ENCODE measurements around the gene ZDHHC11B. TPM values are rescaled to one million over a fixed set of nuclear protein-coding genes. Genes with fewer than 3 reads are reported as not detected.
"Not testable (repeated sequence)": the region's sequence is repeated elsewhere in the genome, so short reads cannot be mapped to it uniquely, and the experiment has no call there.

Gene ZDHHC11B
- total RNA-seq, 1 donor from 2014 or later: 0.09 TPM

DNA sequence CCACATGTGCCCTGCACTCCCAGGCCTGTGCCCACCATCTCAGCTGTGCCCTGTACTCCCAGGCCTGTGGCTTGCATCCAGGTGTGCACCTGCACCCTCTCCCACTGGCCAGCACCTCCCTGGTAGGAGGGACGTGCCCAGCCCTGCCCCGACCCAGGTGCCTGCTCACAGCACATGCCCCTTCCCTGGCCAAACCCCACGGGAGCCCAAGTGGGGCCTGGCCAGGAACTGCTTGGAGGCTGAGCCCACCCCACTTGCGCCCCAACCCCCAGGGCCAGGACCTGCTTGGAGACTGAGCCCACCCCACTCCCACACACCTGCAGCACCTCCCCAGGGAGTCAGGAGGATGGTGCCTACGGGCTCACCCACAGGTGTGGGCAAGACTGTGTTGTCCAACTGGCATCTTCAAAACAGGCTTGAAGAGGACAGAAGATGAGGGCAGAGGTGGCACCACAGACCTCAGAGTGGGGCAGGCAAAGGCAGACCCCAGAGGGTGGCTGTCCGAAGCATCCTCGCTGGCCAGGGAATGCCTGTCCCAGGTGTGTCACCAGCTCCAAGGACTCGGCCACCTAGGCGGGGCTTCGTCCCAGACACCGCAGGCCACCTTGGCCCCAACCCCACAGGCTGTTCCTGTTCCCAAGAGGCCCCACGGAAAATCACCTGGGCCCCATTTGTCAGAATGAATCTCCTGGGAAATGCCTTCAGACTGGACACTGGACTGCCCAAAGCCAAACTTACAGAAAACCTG is 10.8 kb downstream of the ZDHHC11B start:
- Mint-ChIP-seq H3K9me3 (no peaks in the 10 kb centered on the region), H3K4me1 (no peaks in the 10 kb centered on the region), H3K27me3 (peaks cover 8% of the 10 kb centered on the region), H3K36me3 (ENCODE audit: low read depth) (no peaks in the 10 kb centered on the region), H3K27ac (no peak overlapping the region), H3K4me3 (no peak overlapping the region)
- intact Hi-C loops (cut with micrococcal nuclease): no loop called here
- no peak for ATAC-seq (ENCODE audit: low read depth)
- TF ChIP-seq, protein P1, sequence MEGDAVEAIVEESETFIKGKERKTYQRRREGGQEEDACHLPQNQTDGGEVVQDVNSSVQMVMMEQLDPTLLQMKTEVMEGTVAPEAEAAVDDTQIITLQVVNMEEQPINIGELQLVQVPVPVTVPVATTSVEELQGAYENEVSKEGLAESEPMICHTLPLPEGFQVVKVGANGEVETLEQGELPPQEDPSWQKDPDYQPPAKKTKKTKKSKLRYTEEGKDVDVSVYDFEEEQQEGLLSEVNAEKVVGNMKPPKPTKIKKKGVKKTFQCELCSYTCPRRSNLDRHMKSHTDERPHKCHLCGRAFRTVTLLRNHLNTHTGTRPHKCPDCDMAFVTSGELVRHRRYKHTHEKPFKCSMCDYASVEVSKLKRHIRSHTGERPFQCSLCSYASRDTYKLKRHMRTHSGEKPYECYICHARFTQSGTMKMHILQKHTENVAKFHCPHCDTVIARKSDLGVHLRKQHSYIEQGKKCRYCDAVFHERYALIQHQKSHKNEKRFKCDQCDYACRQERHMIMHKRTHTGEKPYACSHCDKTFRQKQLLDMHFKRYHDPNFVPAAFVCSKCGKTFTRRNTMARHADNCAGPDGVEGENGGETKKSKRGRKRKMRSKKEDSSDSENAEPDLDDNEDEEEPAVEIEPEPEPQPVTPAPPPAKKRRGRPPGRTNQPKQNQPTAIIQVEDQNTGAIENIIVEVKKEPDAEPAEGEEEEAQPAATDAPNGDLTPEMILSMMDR (IDR thresholded peaks at IDR 0.05): no peak
- ChIA-PET POLR2A (no interaction called here), CTCF (no interaction called here)
- DNase-seq: peak; percentile 14

DNA sequence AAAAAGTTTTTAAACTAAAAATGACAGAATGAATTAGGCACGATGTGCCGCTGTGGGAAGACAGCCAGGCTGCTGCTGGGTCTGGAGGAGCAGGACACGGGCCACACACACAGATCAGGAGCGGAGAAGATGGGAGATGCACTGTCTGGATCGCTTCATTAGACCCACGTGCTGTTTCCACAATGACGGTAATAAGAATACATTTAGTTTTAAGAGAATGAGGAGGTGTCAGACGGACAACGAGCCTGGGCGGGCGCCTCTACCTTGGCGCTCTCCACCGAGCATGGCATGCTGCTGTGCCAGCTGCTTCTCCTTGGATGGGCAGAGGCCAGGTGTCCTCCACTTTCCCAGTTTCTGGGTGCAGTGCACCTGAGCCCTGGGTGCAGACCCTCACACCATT is 11.6 kb downstream of the ZDHHC11B start:
- H3K27ac Mint-ChIP-seq; H3K4me3 Mint-ChIP-seq; POLR2A ChIA-PET; CTCF ChIA-PET; ATAC-seq (ENCODE audit: low read depth); intact Hi-C loops (cut with micrococcal nuclease); H3K36me3 Mint-ChIP-seq (ENCODE audit: low read depth); H3K9me3 Mint-ChIP-seq; H3K4me1 Mint-ChIP-seq; H3K27me3 Mint-ChIP-seq: not testable (repeated sequence)
- peak; percentile 9 for DNase-seq

DNA sequence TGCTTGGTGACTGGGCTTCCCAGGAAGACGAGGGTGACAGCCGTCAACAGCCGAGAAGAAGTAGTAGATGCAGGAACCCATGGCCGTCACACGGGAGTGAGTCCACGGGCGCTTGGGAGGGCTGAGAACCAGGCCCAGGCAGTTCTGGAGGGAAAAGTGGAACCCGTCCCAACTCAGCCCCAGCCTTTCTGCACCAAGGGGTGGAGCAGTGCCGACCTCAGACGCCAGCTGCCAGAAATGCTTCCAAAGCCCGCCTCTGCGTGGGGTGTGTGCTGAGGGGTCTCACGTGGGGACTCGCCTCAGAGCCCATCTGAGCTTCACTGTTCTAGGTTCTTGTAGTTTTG is 12.0 kb downstream of the ZDHHC11B start:
- ATAC-seq (ENCODE audit: low read depth); H3K27ac Mint-ChIP-seq; CTCF ChIA-PET; H3K4me3 Mint-ChIP-seq; DNase-seq; H3K4me1 Mint-ChIP-seq; POLR2A ChIA-PET; H3K27me3 Mint-ChIP-seq; intact Hi-C loops (cut with micrococcal nuclease); H3K9me3 Mint-ChIP-seq; H3K36me3 Mint-ChIP-seq (ENCODE audit: low read depth): not testable (repeated sequence)

DNA sequence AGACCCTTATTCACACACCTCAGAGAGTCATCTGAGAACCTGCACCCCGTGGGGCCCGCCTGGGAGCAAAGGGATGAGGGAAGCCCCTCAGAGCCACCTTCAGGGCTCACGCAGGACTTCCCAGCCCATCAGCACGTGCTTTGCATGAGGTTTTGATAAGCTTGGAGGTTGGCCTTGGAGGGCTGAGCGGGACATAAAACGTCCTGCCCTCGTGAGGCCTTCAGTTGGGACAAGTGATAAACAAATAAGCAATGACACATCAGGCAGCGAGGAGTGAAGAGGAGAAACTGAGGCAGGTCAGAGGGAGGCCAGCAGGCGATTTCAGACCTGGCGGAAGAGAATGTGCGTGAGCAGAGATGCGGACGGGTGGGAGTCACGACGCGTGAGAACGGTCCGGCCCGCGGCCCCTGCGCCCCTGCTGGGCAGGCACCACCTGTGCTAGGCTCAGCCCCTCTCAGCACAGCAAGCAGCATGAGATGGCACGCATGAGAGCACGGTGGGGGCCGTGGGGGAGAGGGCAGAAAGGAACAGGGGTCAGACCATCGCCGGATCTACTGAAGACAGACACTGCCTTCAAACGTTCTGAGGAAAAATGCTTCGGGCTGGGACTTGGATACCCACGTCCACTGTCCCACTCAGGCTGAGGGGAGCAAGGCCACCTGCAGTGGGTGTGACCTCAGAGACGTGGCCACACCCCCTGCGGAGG is 12.5 kb downstream of the ZDHHC11B start:
- H3K9me3 Mint-ChIP-seq; CTCF ChIA-PET; H3K36me3 Mint-ChIP-seq (ENCODE audit: low read depth); ATAC-seq (ENCODE audit: low read depth); H3K4me3 Mint-ChIP-seq; DNase-seq; H3K27ac Mint-ChIP-seq; intact Hi-C loops (cut with micrococcal nuclease); H3K4me1 Mint-ChIP-seq; POLR2A ChIA-PET; H3K27me3 Mint-ChIP-seq: not testable (repeated sequence)

DNA sequence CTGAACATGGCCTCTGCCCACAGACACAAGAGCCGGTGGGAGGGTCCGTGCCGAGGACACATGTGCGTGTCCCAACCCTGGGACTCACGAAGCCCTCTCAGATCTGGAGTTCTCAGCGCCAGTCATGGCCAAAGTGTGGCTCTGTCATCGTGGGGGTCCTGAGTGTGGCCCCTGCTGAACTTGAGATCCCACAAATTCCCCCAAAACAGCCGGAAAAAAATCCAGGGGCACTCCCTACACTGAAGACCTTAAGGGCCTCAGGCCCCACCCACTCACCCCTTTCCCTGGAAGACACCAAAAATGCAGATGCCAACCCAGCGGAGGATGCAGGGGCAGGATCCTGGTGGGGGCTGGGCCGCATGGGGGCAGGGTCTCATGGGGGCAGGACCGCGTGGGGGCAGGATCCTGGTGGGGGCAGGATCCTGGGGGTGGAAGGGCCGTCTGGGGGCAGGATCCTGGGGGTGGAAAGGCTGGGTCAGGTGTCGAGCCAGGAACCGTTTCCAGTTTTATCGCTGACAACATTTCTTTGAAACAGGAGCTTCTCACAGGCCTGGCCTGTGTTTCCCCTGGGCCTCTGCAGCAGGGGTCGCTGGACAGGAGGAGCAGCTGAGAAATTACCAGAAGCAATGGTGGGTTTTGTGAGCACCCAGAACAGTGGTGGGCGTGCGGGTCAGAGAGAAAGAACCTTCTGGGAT is 13.3 kb downstream of the ZDHHC11B start:
- H3K27ac Mint-ChIP-seq; H3K4me1 Mint-ChIP-seq; DNase-seq; intact Hi-C loops (cut with micrococcal nuclease); H3K4me3 Mint-ChIP-seq; CTCF ChIA-PET; H3K9me3 Mint-ChIP-seq; ATAC-seq (ENCODE audit: low read depth); H3K27me3 Mint-ChIP-seq; POLR2A ChIA-PET; H3K36me3 Mint-ChIP-seq (ENCODE audit: low read depth): not testable (repeated sequence)

DNA sequence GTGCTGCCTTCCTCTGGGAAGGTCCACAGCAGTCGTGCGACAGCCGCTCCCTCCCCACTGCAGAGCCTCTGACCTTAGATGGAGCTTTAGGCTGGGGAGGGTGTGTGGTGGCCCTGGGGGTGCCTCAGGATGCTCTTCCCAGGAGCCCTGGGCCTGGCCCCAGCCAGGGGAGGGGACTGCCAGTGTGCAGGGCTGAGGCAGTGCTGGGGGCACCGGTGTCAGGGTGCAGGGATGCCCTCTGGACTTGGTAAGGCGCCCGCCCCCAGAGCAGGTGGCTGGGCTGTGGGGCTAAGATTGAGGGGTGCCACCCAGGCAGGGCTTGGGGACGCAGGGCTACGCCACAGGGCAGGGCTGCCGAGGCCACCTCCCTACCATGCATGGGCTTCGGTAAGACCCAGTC is 13.9 kb downstream of the ZDHHC11B start:
- H3K27me3 Mint-ChIP-seq; H3K27ac Mint-ChIP-seq; ATAC-seq (ENCODE audit: low read depth); H3K4me3 Mint-ChIP-seq; CTCF ChIA-PET; H3K9me3 Mint-ChIP-seq; intact Hi-C loops (cut with micrococcal nuclease); H3K36me3 Mint-ChIP-seq (ENCODE audit: low read depth); POLR2A ChIA-PET; H3K4me1 Mint-ChIP-seq: not testable (repeated sequence)
- DNase-seq: peak; percentile 9

DNA sequence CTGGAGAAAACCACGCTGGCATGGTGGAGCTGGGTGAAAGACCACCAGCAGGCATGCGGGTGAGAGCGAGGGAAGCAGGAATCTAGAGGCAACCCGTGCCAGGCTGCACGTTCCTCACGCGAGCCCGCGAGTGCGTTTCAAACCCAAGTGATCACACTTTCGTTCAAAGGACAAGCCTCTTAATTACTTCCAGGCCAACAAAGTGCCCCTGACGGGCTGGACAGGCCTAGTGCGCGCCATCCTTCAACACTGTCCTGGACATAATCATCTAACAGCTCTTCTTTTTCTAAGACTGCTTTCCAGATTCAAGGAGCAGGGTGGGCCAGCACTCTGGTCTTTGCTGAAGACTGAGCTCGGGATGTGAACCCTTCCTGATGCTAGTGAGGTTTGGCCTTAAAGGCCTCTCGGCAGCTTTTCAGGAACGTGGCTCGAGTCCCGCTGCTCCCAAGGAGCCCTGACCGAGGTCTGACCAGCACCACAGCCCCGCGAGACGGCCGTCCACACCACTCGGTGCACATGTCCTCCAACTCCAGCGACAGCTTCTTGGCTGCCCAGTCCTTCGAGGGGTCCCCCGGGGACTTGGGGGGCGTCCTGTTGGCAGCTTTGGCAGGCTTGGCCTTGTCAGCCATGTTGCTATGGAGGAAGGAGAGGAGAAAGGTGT is 14.9 kb downstream of the ZDHHC11B start:
- H3K36me3 Mint-ChIP-seq (ENCODE audit: low read depth); H3K4me1 Mint-ChIP-seq; H3K27ac Mint-ChIP-seq; CTCF ChIA-PET; POLR2A ChIA-PET; H3K4me3 Mint-ChIP-seq; H3K27me3 Mint-ChIP-seq; H3K9me3 Mint-ChIP-seq; intact Hi-C loops (cut with micrococcal nuclease); ATAC-seq (ENCODE audit: low read depth): not testable (repeated sequence)
- DNase-seq: peak; percentile 12
